Measurements from ENCODE around the gene EML4.
"Not testable (repeated sequence)": the region's sequence is repeated elsewhere in the genome, so short reads cannot be mapped to it uniquely, and the experiment has no call there.

Gene EML4

GRCh38 chr2:42312106-42312505, 143.0 kb downstream of the EML4 start:
- DNase-seq, result no peak

- no peak for DNase-seq
Observed at GRCh38 chr2:42314892-42315468, 145.8 kb downstream of the EML4 start.

GRCh38 chr2:42315844-42316470, 146.8 kb downstream of the EML4 start:
- DNase-seq, result no peak

GRCh38 chr2:42316910-42317309, 147.8 kb downstream of the EML4 start:
- no peak for DNase-seq

GRCh38 chr2:42317486-42317885, 148.3 kb downstream of the EML4 start:
- DNase-seq, result no peak

- DNase-seq, result no peak
Observed at GRCh38 chr2:42317945-42318344, 148.8 kb downstream of the EML4 start.

- no peak for DNase-seq
Observed at GRCh38 chr2:42319265-42319664, 150.1 kb downstream of the EML4 start.

GRCh38 chr2:42321452-42322064, 152.4 kb downstream of the EML4 start:
- DNase-seq, result no peak

GRCh38 chr2:42324244-42324643, 155.1 kb downstream of the EML4 start:
- DNase-seq, result no peak

- DNase-seq, result no peak
Observed at GRCh38 chr2:42324949-42325348, 155.8 kb downstream of the EML4 start.

- DNase-seq, result no peak
Observed at GRCh38 chr2:42325609-42326008, 156.5 kb downstream of the EML4 start.

GRCh38 chr2:42327125-42327524, 158.0 kb downstream of the EML4 start:
- DNase-seq, result no peak

- no peak for DNase-seq
Observed at GRCh38 chr2:42328148-42328833, 159.1 kb downstream of the EML4 start.

- no peak for DNase-seq
Observed at GRCh38 chr2:42328923-42329322, 159.8 kb downstream of the EML4 start.

- no peak for DNase-seq
Observed at GRCh38 chr2:42329736-42330135, 160.6 kb downstream of the EML4 start.

GRCh38 chr2:42331569-42332284, 162.6 kb downstream of the EML4 start:
- DNase-seq, result no peak

- no peak for DNase-seq
Observed at GRCh38 chr2:42332575-42332974, 163.4 kb downstream of the EML4 start.

- DNase-seq, result no peak
Observed at GRCh38 chr2:42333579-42333978, 164.4 kb downstream of the EML4 start.

GRCh38 chr2:42334220-42334619, 165.1 kb downstream of the EML4 start:
- DNase-seq, result no peak

- DNase-seq, result not testable (repeated sequence)
Observed at GRCh38 chr2:42334865-42335264, 165.7 kb downstream of the EML4 start.

- no peak for DNase-seq
Observed at GRCh38 chr2:42335514-42336104, 166.5 kb downstream of the EML4 start.

- DNase-seq, result no peak
Observed at GRCh38 chr2:42336361-42336965, 167.3 kb downstream of the EML4 start.
